ENCODE data around the gene NBPF3. TPM values are rescaled to one million over a fixed set of nuclear protein-coding genes. Genes with fewer than 3 reads are reported as not detected.

The NBPF3 gene
- total RNA-seq, 1 experiment from 2014 or later = 17.3 TPM

- TF ChIP-seq RAD21 (IDR thresholded peaks at IDR 0.05; ENCODE audit: low read depth) = no peak
Measured at GRCh38 chr1:21435646-21436487, 4.1 kb upstream of the NBPF3 start (continued).

- Histone ChIP-seq H3K4me2 (ENCODE audit: low read length) (no peak overlapping the region), H3K9ac (ENCODE audit: low read length) (no peak overlapping the region)
Measured at GRCh38 chr1:21436488-21437340, 3.2 kb upstream of the NBPF3 start.

More at GRCh38 chr1:21436488-21437340, 3.2 kb upstream of the NBPF3 start:
- no peak for DNase-seq (ENCODE audit: low read depth, low spot score)
- Histone ChIP-seq H3K27ac (ENCODE audit: low read depth, low read length) (no peak overlapping the region), H3K4me1 (ENCODE audit: control insufficient read depth in 1 of 2, insufficient read depth in 2 of 2, low read length in 2 of 2) (peaks cover 7 to 20% of the 10 kb centered on the region in 2 experiments; a peak in 3 of 4 replicates), H4K20me1 (ENCODE audit: insufficient read depth) (no peaks in the 10 kb centered on the region), H3K4me3 (replicated peaks in 1 of 2; ENCODE audit: low read depth in 1 of 2, low read length in 2 of 2) (no peak overlapping the region), H3K36me3 (ENCODE audit: control insufficient read depth in 1 of 2, insufficient read depth in 2 of 2, low read length in 2 of 2) (no peaks in the 10 kb centered on the region), H3K27me3 (ENCODE audit: insufficient read depth, low read length) (no peaks in the 10 kb centered on the region), H3K9me2 (ENCODE audit: insufficient read depth) (no peaks in the 10 kb centered on the region), H3K9me3 (ENCODE audit: control insufficient read depth in 1 of 2, insufficient read depth in 1 of 2, low read depth in 1 of 2, low read length in 2 of 2) (no peaks in the 10 kb centered on the region), H3K79me2 (ENCODE audit: insufficient read depth, low read length) (peaks cover 14% of the 10 kb centered on the region), H2AFZ (ENCODE audit: low read depth, low read length, poor library complexity, severe bottlenecking) (no peak overlapping the region)
- ChIA-PET POLR2A (no interaction called here), CTCF (interaction anchor here (0.9 kb wide), 1 partner anchor 166 kb away, joined by 3 read pairs; no protein-coding TSS in a partner anchor), RAD21 (ENCODE audit: low non-redundant PET in 1 of 2, low total read pairs in 2 of 2, uncharacterized antibody in 2 of 2, unreplicated experiment in 2 of 2) (interaction anchor here in 1 of 2 experiments (0.6 kb wide), 1 partner anchor 215 kb away, joined by 4 read pairs; no protein-coding TSS in a partner anchor)
- no peak for TF ChIP-seq SRF (IDR thresholded peaks at IDR 0.05; ENCODE audit: low read depth)
- TF ChIP-seq JUND (IDR thresholded peaks at IDR 0.05) = no peak
- TF ChIP-seq ZFX (IDR thresholded peaks at IDR 0.05) = no peak
- no peak for TF ChIP-seq YY1 (IDR thresholded peaks at IDR 0.05; ENCODE audit: extremely low read depth, insufficient replicate concordance, low read depth, low read length)
- no peak for TF ChIP-seq RAD21 (IDR thresholded peaks at IDR 0.05; ENCODE audit: low read depth)
- no peak for TF ChIP-seq EZH2 (IDR thresholded peaks at IDR 0.05)
- TF ChIP-seq CTCF (IDR thresholded peaks at IDR 0.05 in 2 of 3, conservative IDR thresholded peaks at IDR 0.05 in 1 of 3; ENCODE audit: borderline replicate concordance in 1 of 3, insufficient read depth in 1 of 3, low read depth in 2 of 3, low read length in 2 of 3) = no peak
- no peak for TF ChIP-seq ELF1 (IDR thresholded peaks at IDR 0.05; ENCODE audit: borderline replicate concordance, low read depth)
- TF ChIP-seq TCF7L2 (IDR thresholded peaks at IDR 0.05; ENCODE audit: borderline replicate concordance, extremely low read depth, insufficient read depth, insufficient read length) = no peak
- TF ChIP-seq CEBPB (IDR thresholded peaks at IDR 0.05; ENCODE audit: low read depth) = no peak
- TF ChIP-seq MAX (IDR thresholded peaks at IDR 0.05) = no peak
- TF ChIP-seq REST (IDR thresholded peaks at IDR 0.05; ENCODE audit: low read depth) = no peak
- TF ChIP-seq SIN3A (IDR thresholded peaks at IDR 0.05; ENCODE audit: low read depth) = no peak
- no peak for TF ChIP-seq EGR1 (IDR thresholded peaks at IDR 0.05; ENCODE audit: low read depth)
- BruUV-seq (replicated peaks) = no TSS peak
- 0 out of 2 replicates have a peak, but pooled peaks have one; percentile 23 for ATAC-seq
- intact Hi-C loops (cut with micrococcal nuclease) = no loop called here
